OCI-LY3 (cell line): ENCODE results near the gene MKNK2.

Experiments
- H2AFZ ChIP-seq: fragments of 200-600, 300-600 bp; shearing (Covaris generic); 2 replicates; pipeline ENCODE4 v1.6.0; 2014; ENCODE audit warnings: antibody characterized with exemption, low read depth, low read length
- H3K27ac ChIP-seq: fragments of 200-600, 300-600 bp; sonication (generic); 2 replicates; pipeline ENCODE4 v1.5.1; 2014; ENCODE audit warnings: mild to moderate bottlenecking, low read length, moderate library complexity, mixed read lengths
- H3K27me3 ChIP-seq: fragments of 200-600, 300-600 bp; sonication (generic); 2 replicates; pipeline ENCODE4 v1.6.1; 2014; ENCODE audit warnings: low read depth, low read length, mixed read lengths
- H3K36me3 ChIP-seq: fragments of 200-600, 300-600 bp; sonication (generic); replicated peaks from 2 replicates; pipeline ENCODE3; 2014; ENCODE audit warnings: low read depth, low read length, mixed read lengths
- H3K4me1 ChIP-seq: fragments of 300-600, 200-600 bp; sonication (generic); 2 replicates; pipeline ENCODE4 v1.6.1; 2014; ENCODE audit warnings: low read length, mixed read lengths
- H3K4me2 ChIP-seq: fragments of 200-600, 300-600 bp; sonication (generic); 2 replicates; pipeline ENCODE4 v1.6.1; 2014; ENCODE audit warnings: low read length, mixed read lengths
- H3K4me3 ChIP-seq: fragments of 300-600, 200-600 bp; sonication (generic); 2 replicates; pipeline ENCODE4 v1.5.1; 2014; ENCODE audit warnings: antibody characterized with exemption, mild to moderate bottlenecking, low read length, moderate library complexity
- H3K79me2 ChIP-seq: fragments of 300-600, 200-600 bp; shearing (Covaris generic); 2 replicates; pipeline ENCODE4 v1.6.1; 2014; ENCODE audit warnings: mild to moderate bottlenecking, low read length, mixed read lengths
- H3K9ac ChIP-seq: fragments of 300-600, 200-600 bp; shearing (Covaris generic); 2 replicates; pipeline ENCODE4 v1.6.0; 2014; ENCODE audit warnings: mild to moderate bottlenecking, low read length, moderate library complexity
- H3K9me3 ChIP-seq: fragments of 200-600, 300-600 bp; shearing (Covaris generic); 2 replicates; pipeline ENCODE4 v1.6.1; 2014; ENCODE audit warnings: low read length, mixed read lengths; ENCODE audit not compliant: insufficient read depth
- H4K20me1 ChIP-seq: fragments of 200-600, 300-600 bp; sonication (generic); 2 replicates; pipeline ENCODE4 v1.6.1; 2016; ENCODE audit warnings: low read length, mixed read lengths; ENCODE audit not compliant: insufficient read depth
- EZH2phosphoT487 ChIP-seq: fragments of 200-600 bp; shearing (Covaris generic); IDR thresholded peaks from 2 replicates; pipeline ENCODE4 v1.6.1; 2018; ENCODE audit warnings: antibody characterized with exemption, mixed run types, low read depth
- TF ChIP-seq, protein P1 (sequence below): fragments of 200-600, 300-600 bp; sonication (generic); IDR thresholded peaks from 2 replicates; pipeline ENCODE4 v1.5.1; 2014; ENCODE audit warnings: antibody characterized with exemption, low read length, low read depth

MKNK2 gene

DNA sequence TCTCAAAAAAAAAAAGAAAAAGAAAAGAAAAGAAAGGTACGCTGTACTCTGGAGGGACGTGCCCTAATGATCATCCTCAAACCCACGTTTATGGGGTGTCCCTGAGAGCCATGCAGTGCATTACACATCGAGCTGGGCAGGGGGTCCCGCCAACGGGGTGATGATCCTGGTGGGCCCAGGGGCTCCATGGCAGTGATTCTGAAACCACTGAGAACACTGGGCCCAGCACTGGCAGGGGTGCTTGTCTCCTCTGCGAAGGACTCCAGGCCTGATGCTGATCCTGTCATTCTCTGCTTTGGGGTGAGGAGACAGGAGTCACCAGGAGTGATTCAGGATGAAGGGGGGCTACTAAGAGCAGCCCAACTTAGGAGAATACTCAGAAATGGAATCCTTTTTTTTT is 26.4 kb upstream of the MKNK2 start:
- Histone ChIP-seq H3K9me3 (no peaks in the 10 kb centered on the region), H2AFZ (no peak overlapping the region), H3K4me3 (no peak overlapping the region), H3K36me3 (peaks cover 78% of the 10 kb centered on the region), H3K4me2 (no peak overlapping the region), H3K4me1 (peaks cover 25% of the 10 kb centered on the region), H3K9ac (no peak overlapping the region), H4K20me1 (peaks cover 50% of the 10 kb centered on the region), H3K27me3 (no peaks in the 10 kb centered on the region), H3K27ac (no peak overlapping the region), H3K79me2 (peaks cover 64% of the 10 kb centered on the region)
- TF ChIP-seq, protein P1, sequence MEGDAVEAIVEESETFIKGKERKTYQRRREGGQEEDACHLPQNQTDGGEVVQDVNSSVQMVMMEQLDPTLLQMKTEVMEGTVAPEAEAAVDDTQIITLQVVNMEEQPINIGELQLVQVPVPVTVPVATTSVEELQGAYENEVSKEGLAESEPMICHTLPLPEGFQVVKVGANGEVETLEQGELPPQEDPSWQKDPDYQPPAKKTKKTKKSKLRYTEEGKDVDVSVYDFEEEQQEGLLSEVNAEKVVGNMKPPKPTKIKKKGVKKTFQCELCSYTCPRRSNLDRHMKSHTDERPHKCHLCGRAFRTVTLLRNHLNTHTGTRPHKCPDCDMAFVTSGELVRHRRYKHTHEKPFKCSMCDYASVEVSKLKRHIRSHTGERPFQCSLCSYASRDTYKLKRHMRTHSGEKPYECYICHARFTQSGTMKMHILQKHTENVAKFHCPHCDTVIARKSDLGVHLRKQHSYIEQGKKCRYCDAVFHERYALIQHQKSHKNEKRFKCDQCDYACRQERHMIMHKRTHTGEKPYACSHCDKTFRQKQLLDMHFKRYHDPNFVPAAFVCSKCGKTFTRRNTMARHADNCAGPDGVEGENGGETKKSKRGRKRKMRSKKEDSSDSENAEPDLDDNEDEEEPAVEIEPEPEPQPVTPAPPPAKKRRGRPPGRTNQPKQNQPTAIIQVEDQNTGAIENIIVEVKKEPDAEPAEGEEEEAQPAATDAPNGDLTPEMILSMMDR: no peak

DNA sequence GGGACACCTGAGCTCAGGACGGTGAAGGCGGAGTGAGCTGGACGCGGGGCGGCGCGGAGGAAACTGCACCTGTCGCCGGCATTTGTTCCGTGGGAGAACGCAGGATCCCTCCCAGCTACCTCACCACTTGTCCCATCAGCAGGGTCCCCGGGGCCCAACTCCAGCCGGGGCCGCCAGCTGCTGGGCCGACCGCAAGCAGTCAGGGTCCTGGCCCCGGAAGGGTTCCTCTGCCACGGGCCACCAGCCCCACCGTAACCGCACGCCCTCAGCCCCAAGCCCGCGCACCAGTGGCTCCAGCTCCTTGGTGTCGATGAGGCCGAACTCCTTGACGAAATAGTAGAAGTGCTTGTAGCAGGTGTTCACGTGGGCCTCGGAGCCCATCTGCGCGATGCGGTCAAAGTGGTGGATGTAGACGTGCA is 25.5 kb upstream of the MKNK2 start:
- Histone ChIP-seq H3K4me1 (peaks cover 18% of the 10 kb centered on the region), H3K79me2 (peaks cover 55% of the 10 kb centered on the region), H2AFZ (no peak overlapping the region), H3K9ac (no peak overlapping the region), H3K27ac (no peak overlapping the region), H3K4me3 (no peak overlapping the region), H4K20me1 (peaks cover 41% of the 10 kb centered on the region), H3K27me3 (no peaks in the 10 kb centered on the region), H3K9me3 (no peaks in the 10 kb centered on the region), H3K36me3 (peaks cover 75% of the 10 kb centered on the region), H3K4me2 (no peak overlapping the region)
- no peak for TF ChIP-seq EZH2phosphoT487
- TF ChIP-seq, protein P1: no peak

DNA sequence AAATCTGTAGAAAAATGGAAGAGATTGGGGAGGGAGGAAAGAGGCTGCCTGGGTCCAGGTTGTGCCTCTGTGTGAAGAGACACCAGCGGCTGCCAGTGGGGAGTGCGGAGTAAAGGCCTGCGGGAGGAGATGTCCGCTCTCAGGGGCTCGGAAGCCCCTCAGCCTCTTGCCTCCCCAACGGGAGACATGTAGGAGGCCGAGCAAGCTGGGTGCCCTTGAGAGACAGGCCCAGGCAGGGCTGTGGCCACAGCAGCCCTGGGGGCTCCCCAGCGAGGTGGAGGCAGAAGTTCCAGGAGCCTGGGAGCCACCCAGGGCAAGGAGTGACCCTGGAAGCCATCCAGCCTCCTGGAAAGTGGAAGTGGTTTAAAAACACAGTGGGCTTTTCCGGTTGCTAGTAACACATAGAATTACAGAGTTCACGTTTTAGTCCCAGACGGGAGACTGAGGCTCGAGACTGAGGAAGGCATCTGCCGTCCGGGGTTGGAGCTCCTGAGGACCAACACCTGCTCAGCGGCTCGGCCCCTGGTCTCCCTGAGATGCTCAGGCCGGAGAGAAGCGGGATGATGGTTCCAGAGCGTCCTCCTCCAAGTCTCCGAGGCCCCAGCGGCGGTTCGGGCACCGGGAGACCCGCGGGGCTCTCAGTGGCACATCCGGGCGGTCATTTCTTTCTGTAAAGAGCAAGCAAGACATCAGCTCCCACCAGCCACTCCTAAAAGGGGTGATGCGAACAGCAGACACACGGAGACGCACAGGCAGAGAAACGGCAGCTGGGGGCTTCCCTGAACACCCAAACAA is 21.9 kb upstream of the MKNK2 start:
- TF ChIP-seq, protein P1: no peak
- TF ChIP-seq EZH2phosphoT487: no peak
- H3K4me3 ChIP-seq: no peak overlapping the region
- peaks cover 9% of the 10 kb centered on the region for H4K20me1 ChIP-seq
- peaks cover 66% of the 10 kb centered on the region for H3K36me3 ChIP-seq
- peaks cover 24% of the 10 kb centered on the region for H3K4me1 ChIP-seq
- no peaks in the 10 kb centered on the region for H3K9me3 ChIP-seq
- H3K4me2 ChIP-seq: no peak overlapping the region
- no peaks in the 10 kb centered on the region for H3K27me3 ChIP-seq
- H3K9ac ChIP-seq: no peak overlapping the region
- H3K79me2 ChIP-seq: peaks cover 19% of the 10 kb centered on the region
- no peak overlapping the region for H2AFZ ChIP-seq
- H3K27ac ChIP-seq: no peak overlapping the region

DNA sequence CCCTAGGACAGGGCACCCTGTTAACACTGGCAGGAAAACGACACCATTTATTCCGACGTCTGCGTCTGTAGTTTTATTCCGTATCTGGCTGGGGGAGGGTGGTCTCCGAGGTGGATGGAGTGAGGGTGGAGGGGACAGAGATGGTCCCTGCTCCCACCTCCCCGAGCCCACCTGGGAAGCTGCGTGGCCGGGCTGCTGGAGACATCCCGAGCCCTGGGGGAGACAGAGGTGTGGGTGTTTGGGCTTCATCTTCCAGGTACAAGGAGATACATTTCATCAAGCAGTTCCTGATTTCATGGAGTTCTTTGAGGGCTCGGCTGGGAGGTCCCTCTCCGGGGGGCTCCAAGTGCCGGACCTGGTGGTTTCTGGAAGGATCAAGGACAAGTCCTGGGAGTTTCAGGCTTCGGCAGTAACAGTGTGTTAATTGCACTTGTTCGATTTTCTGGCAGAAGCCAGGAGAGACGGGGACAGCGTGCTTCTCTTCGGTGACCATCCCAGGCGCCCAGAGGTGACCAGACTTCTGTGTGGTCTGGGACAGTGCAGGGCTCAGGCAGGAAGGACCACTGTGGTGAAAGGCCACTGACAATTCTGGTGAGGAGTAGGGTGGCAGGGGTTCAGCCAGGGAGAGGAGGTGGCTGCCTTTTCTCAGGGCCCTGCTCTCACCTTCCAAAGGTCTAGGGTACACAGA is 20.1 kb upstream of the MKNK2 start:
- Histone ChIP-seq H3K4me1 (peaks cover 26% of the 10 kb centered on the region), H3K79me2 (peaks cover 12% of the 10 kb centered on the region; the same call in 1 of the 2 replicates), H3K27me3 (no peaks in the 10 kb centered on the region), H2AFZ (no peak overlapping the region), H4K20me1 (peaks cover 4% of the 10 kb centered on the region), H3K9ac (no peak overlapping the region), H3K4me2 (no peak overlapping the region), H3K4me3 (no peak overlapping the region), H3K36me3 (peaks cover 50% of the 10 kb centered on the region), H3K27ac (no peak overlapping the region), H3K9me3 (no peaks in the 10 kb centered on the region)
- TF ChIP-seq, protein P1: no peak
- no peak for TF ChIP-seq EZH2phosphoT487
